ENCODE results near the gene RBBP7. TPM values are rescaled to one million over a fixed set of nuclear protein-coding genes. Genes with fewer than 3 reads are reported as not detected.

RBBP7 gene
- total RNA-seq, 1 donor from 2014 or later: 81.5 TPM

DNA sequence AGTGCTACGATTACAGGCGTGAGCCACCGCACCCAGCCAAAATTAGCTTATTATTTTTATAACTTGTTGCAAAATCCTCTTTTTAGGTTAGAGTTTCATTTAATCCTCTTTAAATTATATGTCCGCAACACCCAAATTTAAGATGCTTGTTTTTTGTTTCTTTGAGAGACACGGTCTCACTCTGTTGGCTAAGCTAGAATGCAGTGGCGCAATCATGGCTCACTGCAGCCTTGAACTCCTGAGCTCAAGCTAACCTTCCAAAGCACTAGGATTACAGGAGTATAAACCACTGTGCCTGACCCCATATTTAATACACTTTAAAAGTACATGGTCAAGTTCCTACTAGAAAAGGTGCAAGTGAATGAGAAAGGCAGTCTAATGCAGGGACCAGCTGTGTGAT lies 2.2 kb downstream of the RBBP7 start:
- no peak for DNase-seq (ENCODE audit: low read depth in 2 of 2)

- no peak for DNase-seq (ENCODE audit: low read depth in 2 of 2)
These were observed 7.3 kb downstream of the RBBP7 start for GRCh38 chrX:16862829-16863228.

DNA sequence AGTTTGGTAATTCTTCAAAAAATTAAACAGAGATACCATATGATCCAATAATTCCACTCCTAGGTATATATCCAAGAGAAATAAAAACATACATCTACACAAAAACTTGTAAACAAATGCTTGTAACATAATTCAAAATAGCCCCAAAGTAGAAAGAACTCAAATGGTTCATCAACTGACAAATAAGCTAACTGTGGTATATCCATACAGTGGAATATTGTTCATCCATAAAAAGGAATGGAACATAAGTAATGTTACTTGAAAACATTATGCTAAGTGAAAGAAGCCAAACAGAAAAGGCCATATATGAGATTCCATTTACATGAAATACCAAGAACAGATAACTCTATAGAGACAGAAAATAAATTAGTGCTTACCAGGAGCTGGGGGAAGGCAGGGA lies 13.4 kb downstream of the RBBP7 start:
- no peak for DNase-seq (ENCODE audit: low read depth in 2 of 2)

- DNase-seq (ENCODE audit: low read depth in 2 of 2): peak in 1 of 2 donors; percentile 21
These were observed 14.1 kb downstream of the RBBP7 start for GRCh38 chrX:16856076-16856404.

- no peak for DNase-seq (ENCODE audit: low read depth in 2 of 2)
These were observed 14.6 kb downstream of the RBBP7 start for GRCh38 chrX:16855363-16856075.

DNA sequence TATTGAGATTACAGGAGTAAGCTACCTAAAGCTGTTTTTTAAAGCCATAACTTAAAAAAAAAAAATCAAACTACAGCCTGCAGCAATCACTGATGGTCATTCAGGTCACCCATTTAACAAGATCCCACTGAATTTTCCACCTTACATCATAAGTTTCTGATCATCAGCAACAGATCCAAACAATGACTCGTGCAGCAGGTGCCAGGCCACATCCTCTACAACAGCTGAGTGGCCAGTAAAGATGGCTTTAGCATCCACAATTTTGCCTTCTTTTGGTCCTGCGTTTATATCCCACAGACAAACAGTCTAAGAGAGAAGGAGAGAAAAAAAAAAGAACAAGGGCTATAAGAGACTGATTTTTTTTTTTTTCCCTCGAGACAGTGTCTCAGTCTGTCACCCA lies 16.6 kb downstream of the RBBP7 start:
- no peak for DNase-seq (ENCODE audit: low read depth in 2 of 2)

GRCh38 chrX:16852617-16853179 lies 17.5 kb downstream of the RBBP7 start:
- no peak for DNase-seq (ENCODE audit: low read depth in 2 of 2)

- no peak for DNase-seq (ENCODE audit: low read depth in 2 of 2)
These were observed 18.3 kb downstream of the RBBP7 start for GRCh38 chrX:16851827-16852226.

DNA sequence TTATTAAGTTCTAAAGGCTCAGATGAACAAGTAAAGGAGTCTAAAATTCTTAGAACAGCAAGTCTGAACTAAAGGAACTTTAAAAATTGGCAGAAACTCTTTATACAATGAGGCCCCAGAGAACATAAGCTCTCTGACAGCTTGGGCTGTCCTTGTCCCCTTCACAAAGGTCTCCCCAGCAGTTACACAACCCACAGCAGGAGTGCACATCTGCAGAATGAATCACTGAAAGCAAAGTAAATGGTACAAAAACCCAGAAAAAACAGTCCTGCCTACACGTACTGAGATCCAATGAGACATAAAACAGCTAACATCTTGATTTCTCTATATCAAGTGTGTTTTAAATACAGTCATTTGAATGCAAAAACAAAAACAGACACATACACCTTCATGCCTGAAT lies 18.7 kb downstream of the RBBP7 start:
- no peak for DNase-seq (ENCODE audit: low read depth in 2 of 2)

GRCh38 chrX:16848541-16848940 lies 21.6 kb downstream of the RBBP7 start:
- no peak for DNase-seq (ENCODE audit: low read depth in 2 of 2)

DNA sequence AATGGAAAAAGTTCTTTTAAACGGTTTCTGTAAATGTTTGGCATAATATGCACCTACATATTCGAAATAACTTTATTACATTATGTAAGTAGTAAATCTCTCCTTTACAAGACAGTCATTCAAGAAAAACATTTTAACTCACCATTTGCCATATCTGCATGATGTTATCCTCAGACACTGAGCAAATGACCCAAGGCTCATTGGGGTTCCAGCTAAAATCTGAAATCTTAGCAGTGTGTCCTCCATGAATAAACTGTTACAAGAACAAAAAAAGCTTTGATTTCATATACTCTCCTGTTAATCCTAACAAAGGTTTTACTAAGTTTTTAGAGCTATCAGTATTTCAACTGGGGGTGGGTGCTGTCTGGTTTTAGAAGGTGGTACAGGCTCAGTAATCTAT lies 24.5 kb downstream of the RBBP7 start:
- no peak for DNase-seq (ENCODE audit: low read depth in 2 of 2)

GRCh38 chrX:16843208-16843909 lies 26.8 kb downstream of the RBBP7 start:
- no peak for DNase-seq (ENCODE audit: low read depth in 2 of 2)

- no peak for DNase-seq (ENCODE audit: low read depth in 2 of 2)
These were observed 27.5 kb downstream of the RBBP7 start for GRCh38 chrX:16842684-16843083.

GRCh38 chrX:16839852-16840460 lies 30.2 kb downstream of the RBBP7 start:
- peak in 1 of 2 donors; percentile 32 for DNase-seq (ENCODE audit: low read depth in 2 of 2)

- no peak for DNase-seq (ENCODE audit: low read depth in 2 of 2)
These were observed 30.8 kb downstream of the RBBP7 start for GRCh38 chrX:16839219-16839851.

GRCh38 chrX:16838202-16839066 lies 31.7 kb downstream of the RBBP7 start:
- peak; percentile 47 to 72 for DNase-seq (ENCODE audit: low read depth in 2 of 2)

GRCh38 chrX:16836371-16836770 lies 33.8 kb downstream of the RBBP7 start:
- peak; percentile 47 to 64 for DNase-seq (ENCODE audit: low read depth in 2 of 2)

DNA sequence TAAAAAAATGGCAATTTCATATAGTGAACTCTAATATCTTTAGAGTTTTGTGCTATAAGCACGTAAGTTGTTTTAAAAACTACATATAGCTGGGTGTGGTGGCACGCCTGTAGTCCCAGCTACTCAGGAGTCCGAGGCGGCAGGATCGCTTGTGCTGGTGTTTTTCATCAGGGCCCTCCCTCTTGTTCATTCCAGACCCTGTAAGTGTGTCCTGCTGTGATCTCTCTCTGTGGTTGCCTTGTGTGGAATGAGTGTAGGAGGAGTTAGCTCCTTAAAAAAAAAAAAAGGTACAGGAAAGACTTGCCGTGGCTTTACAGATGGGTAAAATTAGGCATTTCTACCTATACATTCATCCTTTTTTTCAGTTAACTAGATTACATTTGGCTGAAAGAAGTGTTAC lies 35.4 kb downstream of the RBBP7 start:
- no peak for DNase-seq (ENCODE audit: low read depth in 2 of 2)

GRCh38 chrX:16832301-16832700 lies 37.9 kb downstream of the RBBP7 start:
- DNase-seq (ENCODE audit: low read depth in 2 of 2): no peak

GRCh38 chrX:16828124-16828908 lies 41.8 kb downstream of the RBBP7 start:
- DNase-seq (ENCODE audit: low read depth in 2 of 2): peak in 1 of 2 donors; percentile 85
